ENCODE results near the gene CNTN2.

The CNTN2 gene

GRCh38 chr1:205062895-205063294 is 19.9 kb downstream of the CNTN2 start:
- Histone ChIP-seq H4K8ac (ENCODE audit: low read length) (no peak overlapping the region), H3K9ac (ENCODE audit: low read length) (no peak overlapping the region), H3K4ac (ENCODE audit: low read depth in 1 of 2, low read length in 2 of 2) (no peak overlapping the region), H2BK120ac (ENCODE audit: low read depth, low read length) (no peak overlapping the region), H4K91ac (ENCODE audit: low read length) (no peak overlapping the region), H3K4me2 (ENCODE audit: low read length, poor library complexity, severe bottlenecking) (no peak overlapping the region), H3K14ac (ENCODE audit: low read length in 2 of 2) (no peak overlapping the region), H3K4me1 (ENCODE audit: control insufficient read depth, insufficient read depth, low read depth, low read length) (peaks cover 6% of the 10 kb centered on the region), H3K18ac (ENCODE audit: low read depth in 1 of 2, low read length in 2 of 2) (no peak overlapping the region), H3K9me3 (ENCODE audit: control insufficient read depth, low read length) (no peaks in the 10 kb centered on the region), H3K27ac (ENCODE audit: low read length, poor library complexity, severe bottlenecking) (no peak overlapping the region), H3K23ac (ENCODE audit: low read length in 2 of 2) (no peak overlapping the region), H2BK12ac (ENCODE audit: low read length in 2 of 2) (no peak overlapping the region), H2BK15ac (ENCODE audit: low read depth, poor library complexity, severe bottlenecking) (no peak overlapping the region), H2AFZ (ENCODE audit: low read depth, low read length) (no peak overlapping the region), H3K79me1 (replicated peaks; ENCODE audit: low read length, poor library complexity, severe bottlenecking) (no peaks in the 10 kb centered on the region), H3K36me3 (ENCODE audit: control insufficient read depth in 1 of 2, insufficient read depth in 2 of 2, low read depth in 1 of 2, low read length in 2 of 2) (no peaks in the 10 kb centered on the region), H2AK5ac (ENCODE audit: low read length, severe bottlenecking) (no peak overlapping the region), H3K27me3 (ENCODE audit: control insufficient read depth in 1 of 2, insufficient read depth in 1 of 2, low read length in 2 of 2) (peaks cover 12 to 43% of the 10 kb centered on the region in 2 experiments), H3K4me3 (ENCODE audit: insufficient read depth in 1 of 2, low read depth in 1 of 2, low read length in 2 of 2) (no peak overlapping the region), H2BK5ac (ENCODE audit: low read depth, low read length, poor library complexity, severe bottlenecking) (no peak overlapping the region)
- DNase-seq, result no peak
- WGBS, result 93% methylated on average over 2 of the region's 3 CpGs

GRCh38 chr1:205064301-205064700 is 21.3 kb downstream of the CNTN2 start:
- no peak for DNase-seq
- no peaks in the 10 kb centered on the region for H3K79me1 ChIP-seq (replicated peaks; ENCODE audit: low read length, poor library complexity, severe bottlenecking)

GRCh38 chr1:205064741-205065316 is 21.8 kb downstream of the CNTN2 start:
- peaks cover 12 to 39% of the 10 kb centered on the region in 2 experiments for H3K27me3 ChIP-seq (ENCODE audit: control insufficient read depth in 1 of 2, insufficient read depth in 1 of 2, low read length in 2 of 2)
- H2BK15ac ChIP-seq (ENCODE audit: low read depth, poor library complexity, severe bottlenecking), result no peak overlapping the region
- no peak overlapping the region for H3K4me3 ChIP-seq (ENCODE audit: insufficient read depth in 1 of 2, low read depth in 1 of 2, low read length in 2 of 2)
- WGBS, result 87% methylated on average over 9 of the region's 9 CpGs
- no peak overlapping the region for H3K23ac ChIP-seq (ENCODE audit: low read length in 2 of 2)
- no peak overlapping the region for H3K4ac ChIP-seq (ENCODE audit: low read depth in 1 of 2, low read length in 2 of 2)
- no peak overlapping the region for H3K18ac ChIP-seq (ENCODE audit: low read depth in 1 of 2, low read length in 2 of 2)
- H2AFZ ChIP-seq (ENCODE audit: low read depth, low read length), result no peak overlapping the region
- H2AK5ac ChIP-seq (ENCODE audit: low read length, severe bottlenecking), result no peak overlapping the region
- no peak overlapping the region for H2BK5ac ChIP-seq (ENCODE audit: low read depth, low read length, poor library complexity, severe bottlenecking)
- no peak overlapping the region for H3K4me2 ChIP-seq (ENCODE audit: low read length, poor library complexity, severe bottlenecking)
- no peaks in the 10 kb centered on the region for H3K36me3 ChIP-seq (ENCODE audit: control insufficient read depth in 1 of 2, insufficient read depth in 2 of 2, low read depth in 1 of 2, low read length in 2 of 2)
- H3K14ac ChIP-seq (ENCODE audit: low read length in 2 of 2), result no peak overlapping the region
- H3K9ac ChIP-seq (ENCODE audit: low read length), result no peak overlapping the region
- H4K8ac ChIP-seq (ENCODE audit: low read length), result no peak overlapping the region
- no peak overlapping the region for H4K91ac ChIP-seq (ENCODE audit: low read length)
- H2BK12ac ChIP-seq (ENCODE audit: low read length in 2 of 2), result no peak overlapping the region
- peaks cover 6% of the 10 kb centered on the region for H3K4me1 ChIP-seq (ENCODE audit: control insufficient read depth, insufficient read depth, low read depth, low read length)
- no peak overlapping the region for H2BK120ac ChIP-seq (ENCODE audit: low read depth, low read length)
- no peak for DNase-seq
- H3K27ac ChIP-seq (ENCODE audit: low read length, poor library complexity, severe bottlenecking), result no peak overlapping the region
- H3K9me3 ChIP-seq (ENCODE audit: control insufficient read depth, low read length), result no peaks in the 10 kb centered on the region
- no peaks in the 10 kb centered on the region for H3K79me1 ChIP-seq (replicated peaks; ENCODE audit: low read length, poor library complexity, severe bottlenecking)

More at GRCh38 chr1:205064301-205064700, 21.3 kb downstream of the CNTN2 start:
- H3K36me3 ChIP-seq (ENCODE audit: control insufficient read depth in 1 of 2, insufficient read depth in 2 of 2, low read depth in 1 of 2, low read length in 2 of 2), result no peaks in the 10 kb centered on the region
- H4K8ac ChIP-seq (ENCODE audit: low read length), result no peak overlapping the region
- no peak overlapping the region for H2AFZ ChIP-seq (ENCODE audit: low read depth, low read length)
- 86% methylated on average over 11 of the region's 11 CpGs for WGBS
- H2BK15ac ChIP-seq (ENCODE audit: low read depth, poor library complexity, severe bottlenecking), result no peak overlapping the region
- no peak overlapping the region for H3K18ac ChIP-seq (ENCODE audit: low read depth in 1 of 2, low read length in 2 of 2)
- no peak overlapping the region for H3K4ac ChIP-seq (ENCODE audit: low read depth in 1 of 2, low read length in 2 of 2)
- no peak overlapping the region for H2AK5ac ChIP-seq (ENCODE audit: low read length, severe bottlenecking)
- H3K27me3 ChIP-seq (ENCODE audit: control insufficient read depth in 1 of 2, insufficient read depth in 1 of 2, low read length in 2 of 2), result peaks cover 10 to 39% of the 10 kb centered on the region in 2 experiments
- peaks cover 6% of the 10 kb centered on the region for H3K4me1 ChIP-seq (ENCODE audit: control insufficient read depth, insufficient read depth, low read depth, low read length)
- no peak overlapping the region for H3K14ac ChIP-seq (ENCODE audit: low read length in 2 of 2)
- H2BK12ac ChIP-seq (ENCODE audit: low read length in 2 of 2), result no peak overlapping the region
- H3K27ac ChIP-seq (ENCODE audit: low read length, poor library complexity, severe bottlenecking), result no peak overlapping the region
- no peak overlapping the region for H4K91ac ChIP-seq (ENCODE audit: low read length)
- H2BK120ac ChIP-seq (ENCODE audit: low read depth, low read length), result no peak overlapping the region
- no peak overlapping the region for H3K4me2 ChIP-seq (ENCODE audit: low read length, poor library complexity, severe bottlenecking)
- no peaks in the 10 kb centered on the region for H3K9me3 ChIP-seq (ENCODE audit: control insufficient read depth, low read length)
- no peak overlapping the region for H3K23ac ChIP-seq (ENCODE audit: low read length in 2 of 2)
- H3K4me3 ChIP-seq (ENCODE audit: insufficient read depth in 1 of 2, low read depth in 1 of 2, low read length in 2 of 2), result no peak overlapping the region
- H3K9ac ChIP-seq (ENCODE audit: low read length), result no peak overlapping the region
- no peak overlapping the region for H2BK5ac ChIP-seq (ENCODE audit: low read depth, low read length, poor library complexity, severe bottlenecking)

- Histone ChIP-seq H3K4ac (ENCODE audit: low read depth in 1 of 2, low read length in 2 of 2) (no peak overlapping the region), H3K4me2 (ENCODE audit: low read length, poor library complexity, severe bottlenecking) (no peak overlapping the region), H3K4me3 (ENCODE audit: insufficient read depth in 1 of 2, low read depth in 1 of 2, low read length in 2 of 2) (no peak overlapping the region), H3K27me3 (ENCODE audit: control insufficient read depth in 1 of 2, insufficient read depth in 1 of 2, low read length in 2 of 2) (peaks cover 12 to 39% of the 10 kb centered on the region in 2 experiments), H2AFZ (ENCODE audit: low read depth, low read length) (no peak overlapping the region), H3K27ac (ENCODE audit: low read length, poor library complexity, severe bottlenecking) (no peak overlapping the region), H3K14ac (ENCODE audit: low read length in 2 of 2) (no peak overlapping the region), H2BK5ac (ENCODE audit: low read depth, low read length, poor library complexity, severe bottlenecking) (no peak overlapping the region), H3K4me1 (ENCODE audit: control insufficient read depth, insufficient read depth, low read depth, low read length) (peaks cover 6% of the 10 kb centered on the region), H3K36me3 (ENCODE audit: control insufficient read depth in 1 of 2, insufficient read depth in 2 of 2, low read depth in 1 of 2, low read length in 2 of 2) (no peaks in the 10 kb centered on the region), H2BK120ac (ENCODE audit: low read depth, low read length) (no peak overlapping the region), H2BK12ac (ENCODE audit: low read length in 2 of 2) (no peak overlapping the region), H4K91ac (ENCODE audit: low read length) (no peak overlapping the region), H2BK15ac (ENCODE audit: low read depth, poor library complexity, severe bottlenecking) (no peak overlapping the region), H3K18ac (ENCODE audit: low read depth in 1 of 2, low read length in 2 of 2) (no peak overlapping the region), H2AK5ac (ENCODE audit: low read length, severe bottlenecking) (no peak overlapping the region), H3K9me3 (ENCODE audit: control insufficient read depth, low read length) (no peaks in the 10 kb centered on the region), H3K23ac (ENCODE audit: low read length in 2 of 2) (no peak overlapping the region), H3K9ac (ENCODE audit: low read length) (no peak overlapping the region), H4K8ac (ENCODE audit: low read length) (no peak overlapping the region), H3K79me1 (replicated peaks; ENCODE audit: low read length, poor library complexity, severe bottlenecking) (no peaks in the 10 kb centered on the region)
- DNase-seq, result no peak
- 92% methylated on average over 14 of the region's 14 CpGs for WGBS
Measured at GRCh38 chr1:205065666-205066065, 22.7 kb downstream of the CNTN2 start.
